ENCODE results near the gene SLC6A6.

DNA sequence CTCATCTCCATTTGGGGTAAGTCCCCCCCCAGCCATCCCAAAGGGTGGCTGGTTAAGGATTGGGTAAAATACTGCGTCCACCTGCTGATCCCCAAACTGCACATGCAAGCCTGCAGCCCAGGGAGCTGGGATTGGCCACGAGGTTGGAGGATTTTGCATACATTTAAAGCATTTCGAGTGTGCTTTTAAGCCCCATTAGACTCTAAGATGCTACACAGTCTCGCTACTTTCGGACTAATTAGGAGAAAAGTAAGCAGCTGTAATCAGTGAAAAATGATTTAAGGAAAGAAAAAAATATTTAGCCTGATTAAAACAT, 23.9 kb downstream of the SLC6A6 start:
- TF ChIP-seq POLR2A (IDR thresholded peaks at IDR 0.05; ENCODE audit: low read length) (no peak), GATA1 (IDR thresholded peaks at IDR 0.05; ENCODE audit: low read depth, low read length) (no peak)

Data from erythroblast (primary cell).